IMR-90 (cell line): Measurements from ENCODE around the gene CYP8B1. TPM values are rescaled to one million over a fixed set of nuclear protein-coding genes. Genes with fewer than 3 reads are reported as not detected.

Experiments
- ATAC-seq: fragments of 200-7000 bp; cut with Tn5 transposase; 2 replicates; pipeline ENCODE4 v1.9.1; 2020; ENCODE audit warnings: low read depth, mild to moderate bottlenecking, moderate library complexity
- BruUV-seq: library from RNA; stranded (reverse); fragments of 400-500 nt; replicated peaks from 2 replicates; lab custom pipeline; 2021; lab: Mats Ljungman, UMichigan
- CTCF ChIA-PET: fragments of 300-600 bp; formaldehyde crosslinking; extraction: SDS; loops from one replicate; lab custom pipeline; 2021; ENCODE audit warnings: antibody characterized with exemption; lab: Yijun Ruan, JAX
- POLR2A ChIA-PET: fragments of 300-600 bp; sonication (Branson Sonifier 250); formaldehyde crosslinking; loops from one replicate; lab custom pipeline; 2022; ENCODE audit warnings: antibody characterized with exemption; ENCODE audit not compliant: unreplicated experiment; lab: Charles Lee
- DNase-seq: peaks from one replicate; pipeline ENCODE4 v3.0.0; 2013
- H2AFZ ChIP-seq: replicated peaks from 2 replicates; pipeline ENCODE3; 2013; ENCODE audit warnings: low read length, mild to moderate bottlenecking; ENCODE audit not compliant: poor library complexity
- H2AK5ac ChIP-seq: 2 replicates; pipeline ENCODE4 v1.6.1; 2013; ENCODE audit warnings: low read depth, low read length, inconsistent platforms
- H2AK9ac ChIP-seq: replicated peaks from 2 replicates; pipeline ENCODE3; 2013; ENCODE audit warnings: mild to moderate bottlenecking, low read depth, low read length, moderate library complexity; ENCODE audit not compliant: poor library complexity
- H2BK120ac ChIP-seq: 2 replicates; pipeline ENCODE4 v1.6.1; 2013; ENCODE audit warnings: low read depth, low read length, inconsistent platforms
- H2BK15ac ChIP-seq: 3 replicates; pipeline ENCODE4 v1.6.1; 2013; ENCODE audit warnings: low read depth, low read length, inconsistent platforms
- H2BK20ac ChIP-seq: 2 replicates; pipeline ENCODE4 v1.6.1; 2013; ENCODE audit warnings: low read depth, mild to moderate bottlenecking, inconsistent platforms, low read length, moderate library complexity
- H2BK5ac ChIP-seq: 2 replicates; pipeline ENCODE4 v1.6.1; 2013; ENCODE audit warnings: mild to moderate bottlenecking, low read depth, low read length, inconsistent platforms; ENCODE audit not compliant: poor library complexity, severe bottlenecking
- H3K14ac ChIP-seq: replicated peaks from 2 replicates; pipeline ENCODE4 v1.6.1; 2013; ENCODE audit warnings: low read depth, low read length, inconsistent platforms
- H3K18ac ChIP-seq: 2 replicates; pipeline ENCODE4 v1.6.1; 2013; ENCODE audit warnings: low read depth, low read length, control low read depth
- H3K23ac ChIP-seq: 2 replicates; pipeline ENCODE4 v1.6.1; 2013; ENCODE audit warnings: low read depth, low read length, inconsistent platforms
- H3K27ac ChIP-seq: 2 replicates; pipeline ENCODE4 v1.5.1; 2013; ENCODE audit warnings: mild to moderate bottlenecking, control low read depth, low read length; ENCODE audit not compliant: insufficient read depth
- H3K27me3 ChIP-seq: 2 replicates; pipeline ENCODE4 v1.6.1; 2013; ENCODE audit warnings: low read length; ENCODE audit not compliant: control insufficient read depth, insufficient read depth
- H3K36me3 ChIP-seq: 2 replicates; pipeline ENCODE4 v1.6.1; 2013; ENCODE audit warnings: low read length, mixed read lengths; ENCODE audit not compliant: control insufficient read depth, insufficient read depth
- H3K4ac ChIP-seq: 2 replicates; pipeline ENCODE4 v1.6.1; 2013; ENCODE audit warnings: low read depth, low read length, inconsistent platforms
- H3K4me1 ChIP-seq: 2 replicates; pipeline ENCODE4 v1.6.1; 2013; ENCODE audit warnings: low read length, mixed read lengths; ENCODE audit not compliant: control insufficient read depth, insufficient read depth
- H3K4me2 ChIP-seq: 2 replicates; pipeline ENCODE4 v1.6.1; 2013; ENCODE audit warnings: low read depth, mild to moderate bottlenecking, control low read depth, low read length, moderate library complexity
- H3K4me3 ChIP-seq: 2 replicates; pipeline ENCODE4 v1.5.1; 2013; ENCODE audit warnings: low read depth, mild to moderate bottlenecking, control low read depth, low read length, moderate library complexity; ENCODE audit not compliant: insufficient read depth
- H3K56ac ChIP-seq: 2 replicates; pipeline ENCODE4 v1.6.1; 2013; ENCODE audit warnings: low read length, inconsistent platforms; ENCODE audit not compliant: insufficient read depth; ENCODE audit errors: extremely low read depth
- H3K79me1 ChIP-seq, 2 experiments: 2 replicates each; pipeline ENCODE4 v1.6.1; 2013; ENCODE audit warnings: low read length in 2 of 2, inconsistent platforms in 1 of 2, low read depth in 1 of 2
- H3K9ac ChIP-seq: 2 replicates; pipeline ENCODE4 v1.6.1; 2013; ENCODE audit warnings: low read depth, low read length, control low read depth
- H3K9me1 ChIP-seq: 2 replicates; pipeline ENCODE4 v1.6.1; 2013; ENCODE audit warnings: low read length, inconsistent platforms; ENCODE audit not compliant: insufficient read depth
- H3K9me3 ChIP-seq: 2 replicates; pipeline ENCODE4 v1.6.1; 2013; ENCODE audit warnings: low read length; ENCODE audit not compliant: control insufficient read depth, insufficient read depth
- H4K20me1 ChIP-seq: 2 replicates; pipeline ENCODE4 v1.6.1; 2013; ENCODE audit warnings: low read length, inconsistent platforms; ENCODE audit not compliant: insufficient read depth
- H4K5ac ChIP-seq: 2 replicates; pipeline ENCODE4 v1.6.1; 2013; ENCODE audit warnings: mild to moderate bottlenecking, low read depth, low read length, control low read depth
- H4K8ac ChIP-seq, 2 experiments: 2 replicates each; pipeline ENCODE4 v1.6.1; 2013; ENCODE audit warnings: low read depth in 2 of 2, low read length in 2 of 2, control low read depth in 1 of 2, inconsistent platforms in 1 of 2
- H4K91ac ChIP-seq: 2 replicates; pipeline ENCODE4 v1.6.1; 2013; ENCODE audit warnings: low read depth, low read length, inconsistent platforms; ENCODE audit not compliant: insufficient read depth
- CEBPB ChIP-seq: IDR thresholded peaks from 2 replicates; pipeline ENCODE4 v1.6.1; 2012; ENCODE audit warnings: low read depth, low read length, improper control_type of control experiment
- MAZ ChIP-seq: IDR thresholded peaks from 2 replicates; pipeline ENCODE4 v1.6.1; 2012; ENCODE audit warnings: low read depth, mild to moderate bottlenecking, low read length, improper control_type of control experiment, moderate library complexity, borderline replicate concordance
- MXI1 ChIP-seq: IDR thresholded peaks from 2 replicates; pipeline ENCODE4 v1.6.1; 2012; ENCODE audit warnings: low read depth, mild to moderate bottlenecking, low read length, moderate library complexity, borderline replicate concordance
- NFE2L2 ChIP-seq: fragments of 150-350 bp; IDR thresholded peaks from 2 replicates; pipeline ENCODE4 v1.6.1; 2016; ENCODE audit warnings: low read depth, mild to moderate bottlenecking, low read length
- RCOR1 ChIP-seq: IDR thresholded peaks from 2 replicates; pipeline ENCODE4 v1.6.1; 2012; ENCODE audit warnings: mild to moderate bottlenecking, low read length, improper control_type of control experiment; ENCODE audit not compliant: insufficient replicate concordance
- RFX5 ChIP-seq: IDR thresholded peaks from 2 replicates; pipeline ENCODE4 v1.8.0; 2012; ENCODE audit warnings: low read depth, mild to moderate bottlenecking, low read length, moderate library complexity
- WGBS, 2 experiments: methylation state at CpG; one replicate each; pipeline versions ENCODE4 v1.1.5 to v1.1.7; 2013; ENCODE audit warnings: missing lambda C conversion rate in 2 of 2; ENCODE audit not compliant: insufficient read length in 1 of 2; ENCODE audit errors: extremely low coverage in 2 of 2; 5-methylcytosine and 5-hydroxymethylcytosine counted together
- dilution Hi-C: fragments of 300-500 bp; cut with HindIII; formaldehyde crosslinking; loops from one replicate; pipeline ENCODE4 v1.14.3; 2018; ENCODE audit warnings: low sequenced_read_pairs; ENCODE audit not compliant: unreplicated experiment
- in situ Hi-C: fragments of 300-500 bp; cut with MboI; formaldehyde crosslinking; loops from 3 replicates; pipeline ENCODE4 v1.14.3; 2019; ENCODE audit warnings: low sequenced_read_pairs, inconsistent platforms, mixed read lengths
- intact Hi-C: fragments of 100-400 bp; cut with micrococcal nuclease; formaldehyde crosslinking; loops from 2 replicates; pipeline ENCODE4 v1.10.0; 2022
- polyA plus RNA-seq, 3 experiments: library from polyadenylated mRNA; depleted of rRNA; stranded (reverse); fragments of >200 nt; gene quantifications; 2 replicates each; pipeline ENCODE4 v1.2.3, GENCODE V29; 2012; ENCODE audit warnings: low replicate concordance in 1 of 3
- total RNA-seq: library from RNA; depleted of rRNA; stranded (reverse); fragments of >200 nt; gene quantifications from 2 replicates; pipeline ENCODE4 v1.2.3, GENCODE V29; 2012
- TF ChIP-seq, protein P1 (sequence below): fragments of 150-350 bp; IDR thresholded peaks from 2 replicates; pipeline ENCODE4 v1.6.1; 2017; ENCODE audit warnings: mild to moderate bottlenecking, antibody characterized with exemption, low read length, low read depth
- TF ChIP-seq, protein P2 (sequence below): fragments of 150-350 bp; IDR thresholded peaks from 2 replicates; pipeline ENCODE4 v1.6.1; 2016; ENCODE audit warnings: low read depth, mild to moderate bottlenecking, low read length, moderate library complexity, borderline replicate concordance

Gene CYP8B1
- total and polyA plus RNA-seq, 2 of the 4 experiments (the other 2 are of a cell fraction) = not detected

DNA sequence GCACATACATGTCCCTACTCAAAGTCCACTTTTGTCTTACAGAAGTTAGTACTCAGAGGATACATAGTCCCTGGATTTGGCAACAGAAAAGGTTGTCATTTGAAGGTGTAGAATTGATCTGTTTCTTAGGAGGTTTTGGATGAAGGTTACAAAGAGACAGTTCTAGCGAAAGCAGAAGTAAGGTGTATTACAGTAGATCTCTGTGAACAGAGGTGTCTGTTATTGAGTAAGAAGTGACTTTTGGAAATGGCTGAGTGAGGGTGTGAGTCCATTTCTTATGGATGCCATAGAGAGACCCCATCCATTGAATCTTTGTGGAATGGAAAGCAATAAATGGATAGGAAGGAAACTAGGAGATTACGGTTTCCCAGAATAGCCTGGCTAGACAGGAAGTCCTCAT, 35.9 kb upstream of the CYP8B1 start:
- Histone ChIP-seq H2AK9ac (no peak overlapping the region), H3K79me1 (no peaks in the 10 kb centered on the region), H3K4me2 (no peak overlapping the region), H3K56ac (no peak overlapping the region), H4K5ac (no peak overlapping the region), H3K9ac (no peak overlapping the region), H2BK15ac (no peak overlapping the region), H4K20me1 (no peaks in the 10 kb centered on the region), H3K9me1 (no peaks in the 10 kb centered on the region), H2AK5ac (no peak overlapping the region), H3K36me3 (no peaks in the 10 kb centered on the region), H4K91ac (no peak overlapping the region), H4K8ac (no peak overlapping the region), H3K9me3 (peaks cover 11% of the 10 kb centered on the region), H3K4me1 (no peaks in the 10 kb centered on the region), H3K23ac (no peak overlapping the region), H3K27ac (no peak overlapping the region), H3K14ac (no peak overlapping the region), H3K27me3 (peaks cover 6% of the 10 kb centered on the region; the same call in 1 of the 2 replicates), H2BK120ac (no peak overlapping the region), H3K18ac (no peak overlapping the region), H3K4me3 (no peak overlapping the region), H2BK5ac (no peak overlapping the region), H2BK20ac (no peak overlapping the region), H2AFZ (no peak overlapping the region), H3K4ac (no peak overlapping the region)
- ChIA-PET CTCF (no interaction called here), POLR2A (no interaction called here)
- intact Hi-C loops (no loop called here), dilution Hi-C loops (no loop called here), in situ Hi-C loops (no loop called here)
- no peak for TF ChIP-seq RFX5
- no peak for TF ChIP-seq MXI1
- TF ChIP-seq, protein P1, sequence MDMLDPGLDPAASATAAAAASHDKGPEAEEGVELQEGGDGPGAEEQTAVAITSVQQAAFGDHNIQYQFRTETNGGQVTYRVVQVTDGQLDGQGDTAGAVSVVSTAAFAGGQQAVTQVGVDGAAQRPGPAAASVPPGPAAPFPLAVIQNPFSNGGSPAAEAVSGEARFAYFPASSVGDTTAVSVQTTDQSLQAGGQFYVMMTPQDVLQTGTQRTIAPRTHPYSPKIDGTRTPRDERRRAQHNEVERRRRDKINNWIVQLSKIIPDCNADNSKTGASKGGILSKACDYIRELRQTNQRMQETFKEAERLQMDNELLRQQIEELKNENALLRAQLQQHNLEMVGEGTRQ = no peak
- no peak for TF ChIP-seq NFE2L2
- TF ChIP-seq, protein P2, sequence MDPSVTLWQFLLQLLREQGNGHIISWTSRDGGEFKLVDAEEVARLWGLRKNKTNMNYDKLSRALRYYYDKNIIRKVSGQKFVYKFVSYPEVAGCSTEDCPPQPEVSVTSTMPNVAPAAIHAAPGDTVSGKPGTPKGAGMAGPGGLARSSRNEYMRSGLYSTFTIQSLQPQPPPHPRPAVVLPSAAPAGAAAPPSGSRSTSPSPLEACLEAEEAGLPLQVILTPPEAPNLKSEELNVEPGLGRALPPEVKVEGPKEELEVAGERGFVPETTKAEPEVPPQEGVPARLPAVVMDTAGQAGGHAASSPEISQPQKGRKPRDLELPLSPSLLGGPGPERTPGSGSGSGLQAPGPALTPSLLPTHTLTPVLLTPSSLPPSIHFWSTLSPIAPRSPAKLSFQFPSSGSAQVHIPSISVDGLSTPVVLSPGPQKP = no peak
- TF ChIP-seq MAZ = no peak
- no peak for TF ChIP-seq RCOR1
- no peak for TF ChIP-seq CEBPB
- no TSS peak for BruUV-seq
- ATAC-seq (no peak), DNase-seq (no peak)
- 100% methylated on average over 1 of the region's 2 CpGs; no CpG with 5 or more reads in 1 of the 2 experiments for WGBS, 2 experiments
